GM19351 (cell line): ENCODE results near the gene FUZ.

Experiments
- ATAC-seq: cut with Tn5 transposase; IDR thresholded peaks from one replicate; pipeline ENCODE4 v1.9.1; 2021; ENCODE audit warnings: mild to moderate bottlenecking, moderate library complexity; ENCODE audit not compliant: unreplicated experiment

FUZ gene

GRCh38 chr19:49807904-49808675 is 5.0 kb downstream of the FUZ start:
- no peak for ATAC-seq

GRCh38 chr19:49807058-49807903 is 5.8 kb downstream of the FUZ start:
- ATAC-seq: no peak

- ATAC-seq: no peak
Measured at GRCh38 chr19:49806620-49806959, 6.5 kb downstream of the FUZ start.

GRCh38 chr19:49805822-49806619 is 7.1 kb downstream of the FUZ start:
- ATAC-seq: no peak

- no peak for ATAC-seq
Measured at GRCh38 chr19:49803529-49803856, 9.6 kb downstream of the FUZ start.

- no peak for ATAC-seq
Measured at GRCh38 chr19:49802836-49803528, 10.1 kb downstream of the FUZ start.

- ATAC-seq: no peak
Measured at GRCh38 chr19:49801966-49802661, 11.0 kb downstream of the FUZ start.

GRCh38 chr19:49801401-49801888 is 11.6 kb downstream of the FUZ start:
- ATAC-seq: no peak

- ATAC-seq: no peak
Measured at GRCh38 chr19:49800771-49801170, 12.3 kb downstream of the FUZ start.

- no peak for ATAC-seq
Measured at GRCh38 chr19:49799798-49800376, 13.2 kb downstream of the FUZ start.

GRCh38 chr19:49799271-49799797 is 13.8 kb downstream of the FUZ start:
- ATAC-seq: no peak

- no peak for ATAC-seq
Measured at GRCh38 chr19:49798574-49798973, 14.5 kb downstream of the FUZ start.

- ATAC-seq: no peak
Measured at GRCh38 chr19:49795615-49796014, 17.5 kb downstream of the FUZ start.

GRCh38 chr19:49793561-49793840 is 19.6 kb downstream of the FUZ start:
- ATAC-seq: no peak

- no peak for ATAC-seq
Measured at GRCh38 chr19:49792829-49793560, 20.1 kb downstream of the FUZ start.

GRCh38 chr19:49791776-49792445 is 21.2 kb downstream of the FUZ start:
- ATAC-seq: no peak

- ATAC-seq: no peak
Measured at GRCh38 chr19:49790866-49791265, 22.2 kb downstream of the FUZ start.

- no peak for ATAC-seq
Measured at GRCh38 chr19:49788857-49789256, 24.2 kb downstream of the FUZ start.

- ATAC-seq: no peak
Measured at GRCh38 chr19:49787746-49788145, 25.3 kb downstream of the FUZ start.
